Effector memory CD8-positive, alpha-beta T cell (primary cell): ENCODE data around the gene C10orf67.
"Not testable (repeated sequence)": the region's sequence is repeated elsewhere in the genome, so short reads cannot be mapped to it uniquely, and the experiment has no call there.

Experiments
- ATAC-seq: fragments of 150-1000 bp; cut with Tn5 transposase; replicated peaks from 2 replicates; pipeline ENCODE4 v1.10.0; 2021; ENCODE audit warnings: mild to moderate bottlenecking, moderate library complexity
- DNase-seq, 3 experiments: peaks; one replicate each; pipeline ENCODE4 v3.0.0; 2021
- H3K27ac Mint-ChIP-seq, 2 donors: one replicate each; pipeline ENCODE4 v1.8.0; 2022; ENCODE audit warnings: mild to moderate bottlenecking in 2 of 2, mixed read lengths in 2 of 2, moderate library complexity in 2 of 2
- H3K27me3 Mint-ChIP-seq, 2 donors: one replicate each; pipeline ENCODE4 v1.8.0; 2022; ENCODE audit warnings: mixed read lengths in 2 of 2
- H3K36me3 Mint-ChIP-seq: one replicate; pipeline ENCODE4 v1.8.0; 2022; ENCODE audit warnings: mild to moderate bottlenecking, moderate library complexity, mixed read lengths; ENCODE audit not compliant: insufficient read depth
- H3K4me1 Mint-ChIP-seq, 2 donors: one replicate each; pipeline ENCODE4 v1.8.0; 2022; ENCODE audit warnings: low read depth in 2 of 2, mixed read lengths in 2 of 2
- H3K4me3 Mint-ChIP-seq, 2 donors: one replicate each; pipeline ENCODE4 v1.8.0; 2022; ENCODE audit warnings: mild to moderate bottlenecking in 2 of 2, mixed read lengths in 2 of 2, moderate library complexity in 2 of 2
- H3K9me3 Mint-ChIP-seq, 2 donors: one replicate each; pipeline ENCODE4 v1.8.0; 2022; ENCODE audit warnings: mixed read lengths in 2 of 2
- total RNA-seq, 9 experiments: gene quantifications; one replicate each; lab custom pipeline; 2026; lab: John Stamatoyannopoulos, UW

C10orf67 gene
- 0 to 1.5 (median 0.33) reads per million in 9 experiments for total RNA-seq

DNA sequence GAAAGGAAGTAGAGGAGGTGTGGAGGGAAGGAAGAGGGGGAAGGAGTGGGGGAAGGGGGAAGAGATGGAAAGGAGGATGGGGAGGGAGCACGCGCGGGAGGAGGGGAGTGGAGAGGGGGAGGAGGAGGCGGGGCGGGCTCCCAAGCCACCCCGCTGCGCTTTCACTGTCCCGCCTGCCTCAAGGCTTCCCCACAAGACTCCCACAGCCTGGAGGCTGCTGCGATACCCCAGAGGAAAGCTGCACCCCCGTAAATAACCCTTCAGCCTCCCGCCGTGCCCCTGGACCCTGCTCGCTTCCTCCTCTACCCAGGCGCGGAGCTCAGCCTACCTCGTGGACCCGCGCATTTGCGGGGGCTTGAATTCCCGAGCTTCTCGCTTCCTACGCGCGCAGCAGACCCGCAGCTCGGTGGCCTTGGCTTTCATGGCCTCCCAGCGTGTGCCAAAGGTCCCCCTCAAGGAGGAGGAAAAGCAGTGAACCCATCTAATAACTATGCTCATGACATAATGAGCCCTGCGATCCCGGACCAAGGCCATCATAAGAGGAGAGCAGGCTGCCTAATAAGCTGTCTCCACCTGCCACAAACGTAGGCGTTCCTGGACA is at the start of gene C10orf67:
Gene C10orf67 (minus strand): TSS at position 557 of the 601 bp plus-strand sequence. CDS start 23 bp downstream, at position 534.
- Mint-ChIP-seq H3K36me3 (no peaks in the 10 kb centered on the region), H3K27ac (peak within 1 kb of the TSS in 1 of 2 donors; percentile 83), H3K9me3 (no peaks in the 10 kb centered on the region), H3K4me1 (peaks cover 6 to 15% of the 10 kb centered on the region in 2 donors), H3K4me3 (peak within 1 kb of the TSS; percentile 72 to 89), H3K27me3 (peaks cover 19 to 36% of the 10 kb centered on the region in 2 donors)
- DNase-seq (no peak), ATAC-seq (peak; percentile 49)

DNA sequence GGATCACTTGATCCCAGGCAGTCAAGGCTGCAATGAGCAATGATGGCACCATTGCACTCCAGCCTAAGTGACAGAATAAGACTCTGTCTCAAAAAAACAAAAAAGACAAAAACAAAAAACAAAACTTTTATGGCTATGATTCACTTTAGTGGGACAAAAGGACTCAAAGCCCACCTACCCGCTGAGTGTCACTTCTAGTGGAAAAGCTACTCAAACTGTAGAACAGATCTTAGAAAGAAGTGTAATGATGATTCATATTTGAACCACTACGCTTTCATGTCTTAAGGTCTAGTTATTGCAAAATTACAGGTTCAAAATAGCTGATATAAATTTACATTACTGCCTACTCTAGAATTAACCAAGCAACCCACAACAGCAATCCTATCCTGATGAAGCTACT is 47.2 kb upstream of the C10orf67 start:
- DNase-seq = no peak
- no peak for ATAC-seq
- H3K9me3 Mint-ChIP-seq = no peaks in the 10 kb centered on the region
- H3K36me3 Mint-ChIP-seq = no peaks in the 10 kb centered on the region
- H3K4me3 Mint-ChIP-seq = no peak overlapping the region
- H3K27me3 Mint-ChIP-seq = peaks cover 9 to 11% of the 10 kb centered on the region in 2 donors
- no peak overlapping the region for H3K27ac Mint-ChIP-seq
- no peaks in the 10 kb centered on the region for H3K4me1 Mint-ChIP-seq

DNA sequence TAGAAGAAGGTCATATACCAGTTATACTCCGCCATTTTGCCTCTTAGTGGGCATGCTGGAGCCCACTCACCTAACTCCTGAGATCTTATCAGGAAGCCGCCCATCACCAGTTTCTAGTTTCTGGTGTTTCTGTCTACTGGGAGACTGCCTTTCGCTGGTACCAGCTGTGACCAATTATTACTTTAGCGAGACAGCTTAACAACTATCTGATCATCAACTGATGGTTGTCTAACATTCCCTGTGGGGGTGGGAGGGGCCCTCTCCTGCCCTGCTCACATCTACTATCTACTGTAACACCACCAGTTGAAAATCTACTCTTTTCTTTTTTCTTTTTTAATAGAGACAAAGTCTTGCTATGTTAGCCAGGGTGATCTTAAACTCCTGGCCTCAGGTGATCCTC is 46.2 kb upstream of the C10orf67 start:
- Mint-ChIP-seq H3K9me3 (no peaks in the 10 kb centered on the region), H3K4me3 (no peak overlapping the region), H3K4me1 (no peaks in the 10 kb centered on the region), H3K27ac (no peak overlapping the region), H3K27me3 (peaks cover 9 to 11% of the 10 kb centered on the region in 2 donors), H3K36me3 (no peaks in the 10 kb centered on the region)
- DNase-seq (no peak), ATAC-seq (no peak)

- H3K27me3 Mint-ChIP-seq = peaks cover 9 to 11% of the 10 kb centered on the region in 2 donors
- not testable (repeated sequence) for H3K9me3 Mint-ChIP-seq, ATAC-seq, DNase-seq, H3K36me3 Mint-ChIP-seq, H3K27ac Mint-ChIP-seq, H3K4me3 Mint-ChIP-seq, H3K4me1 Mint-ChIP-seq
Measured at GRCh38 chr10:23390408-23390807, 45.8 kb upstream of the C10orf67 start.

DNA sequence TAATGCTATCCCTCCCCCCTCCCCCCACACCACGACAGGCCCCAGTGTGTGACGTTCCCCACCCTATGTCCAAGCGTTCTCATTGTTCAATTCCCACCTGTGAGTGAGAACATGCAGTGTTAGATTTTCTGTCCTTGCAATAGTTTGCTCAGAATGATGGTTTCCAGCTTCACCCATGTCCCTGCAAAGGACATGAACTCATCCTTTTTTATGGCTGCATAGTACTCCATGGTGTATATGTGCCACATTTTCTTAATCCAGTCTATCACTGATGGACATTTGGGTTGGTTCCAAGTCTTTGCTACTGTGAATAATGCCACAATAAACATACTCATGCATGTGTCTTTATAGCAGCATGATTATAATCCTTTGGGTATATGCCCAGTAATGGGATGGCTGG is 42.9 kb upstream of the C10orf67 start:
- peaks cover 9 to 13% of the 10 kb centered on the region in 2 donors for H3K27me3 Mint-ChIP-seq
- not testable (repeated sequence) for ATAC-seq, H3K9me3 Mint-ChIP-seq

GRCh38 chr10:23386052-23386451 is 41.5 kb upstream of the C10orf67 start:
- DNase-seq (no peak), ATAC-seq (no peak)
- H3K36me3 Mint-ChIP-seq = no peaks in the 10 kb centered on the region
- peaks cover 17 to 26% of the 10 kb centered on the region in 2 donors for H3K27me3 Mint-ChIP-seq
- no peak overlapping the region for H3K27ac Mint-ChIP-seq
- H3K9me3 Mint-ChIP-seq = no peaks in the 10 kb centered on the region
- no peak overlapping the region for H3K4me3 Mint-ChIP-seq
- H3K4me1 Mint-ChIP-seq = no peaks in the 10 kb centered on the region

More for the DNA sequence above, 42.9 kb upstream of the C10orf67 start:
- not testable (repeated sequence) for H3K36me3 Mint-ChIP-seq, H3K4me1 Mint-ChIP-seq, H3K4me3 Mint-ChIP-seq, DNase-seq, H3K27ac Mint-ChIP-seq

DNA sequence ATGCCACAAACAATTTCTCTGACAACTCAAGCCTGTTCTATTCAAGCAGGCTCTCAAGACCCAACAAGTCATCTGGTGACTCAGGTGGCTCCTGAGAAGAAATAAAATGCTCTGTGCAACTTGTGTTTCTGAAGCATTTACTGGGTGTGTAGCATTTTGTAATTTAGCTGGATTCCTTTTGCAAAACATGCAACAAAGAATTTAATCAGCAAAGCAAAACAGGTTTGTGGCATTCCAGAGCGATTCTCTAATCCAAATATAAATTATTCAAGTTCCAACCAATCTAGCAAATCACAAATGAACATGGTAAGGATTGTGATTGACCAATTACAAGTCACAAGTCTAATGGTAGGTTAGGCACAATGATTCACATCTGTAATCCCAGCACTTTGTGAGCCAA is 39.8 kb upstream of the C10orf67 start:
- Mint-ChIP-seq H3K27ac (no peak overlapping the region), H3K36me3 (no peaks in the 10 kb centered on the region), H3K4me3 (no peak overlapping the region), H3K4me1 (no peaks in the 10 kb centered on the region), H3K27me3 (peaks cover 10 to 24% of the 10 kb centered on the region in 2 donors), H3K9me3 (no peaks in the 10 kb centered on the region)
- DNase-seq (no peak), ATAC-seq (no peak)

DNA sequence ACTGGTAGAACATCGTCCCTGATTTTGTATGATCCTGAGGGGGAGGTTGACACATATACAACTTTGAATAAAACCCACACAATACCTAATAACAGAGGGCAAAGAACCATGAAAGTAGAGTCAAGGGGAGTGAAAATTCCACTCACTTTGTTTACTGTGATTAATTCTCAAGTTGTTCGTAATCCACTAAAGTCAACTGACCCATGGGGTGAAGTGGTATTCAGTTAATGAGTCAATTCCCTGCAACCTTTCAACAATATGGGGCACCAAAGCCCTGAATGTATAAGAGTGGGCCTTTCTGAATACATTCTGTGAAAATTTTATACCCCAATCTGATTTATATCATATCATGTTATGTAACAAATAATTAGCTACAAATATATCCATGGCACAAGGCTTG is 39.0 kb upstream of the C10orf67 start:
- ATAC-seq = no peak
- Mint-ChIP-seq H3K4me1 (no peaks in the 10 kb centered on the region), H3K27me3 (peaks cover 16 to 24% of the 10 kb centered on the region in 2 donors), H3K36me3 (no peaks in the 10 kb centered on the region), H3K27ac (no peak overlapping the region), H3K9me3 (no peaks in the 10 kb centered on the region), H3K4me3 (no peak overlapping the region)
- DNase-seq = no peak

DNA sequence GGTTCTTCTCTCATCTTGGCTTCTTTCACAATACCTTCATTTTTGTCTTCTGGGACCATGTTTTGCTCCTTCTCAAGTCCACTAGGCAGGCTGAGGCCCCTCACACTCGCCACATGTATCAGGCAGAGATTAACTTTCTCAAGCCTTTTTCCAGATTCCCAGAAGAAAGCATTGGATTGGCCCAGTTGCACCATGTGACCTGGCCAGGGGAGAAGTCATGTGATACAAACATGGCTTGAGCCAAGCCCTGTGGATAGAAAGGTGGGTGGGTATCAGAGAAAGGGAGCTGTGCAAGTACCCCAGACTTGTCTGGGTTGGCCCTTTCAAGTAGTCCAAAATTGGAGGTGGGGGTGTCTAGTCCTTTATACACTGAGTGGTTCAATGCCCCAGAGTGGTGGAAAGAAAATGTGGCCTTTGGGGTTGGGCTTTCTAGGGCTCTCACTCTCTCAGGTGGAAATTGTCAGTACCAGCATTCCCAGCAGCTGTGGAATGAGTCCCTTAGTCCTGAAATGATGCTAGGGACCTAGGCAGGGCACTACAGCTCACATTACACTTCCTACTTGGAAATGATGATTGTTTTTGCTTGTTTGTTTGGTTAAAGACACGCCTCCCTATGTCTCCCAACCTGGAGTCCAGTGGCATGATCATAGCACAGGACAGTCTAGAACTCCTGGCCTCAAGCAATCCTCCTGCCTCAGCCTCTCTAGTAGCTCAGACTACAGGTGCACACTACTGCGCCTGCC is 36.9 kb upstream of the C10orf67 start:
- H3K4me1 Mint-ChIP-seq = no peaks in the 10 kb centered on the region
- H3K4me3 Mint-ChIP-seq = no peak overlapping the region
- ATAC-seq = no peak
- no peak overlapping the region for H3K27ac Mint-ChIP-seq
- H3K27me3 Mint-ChIP-seq = peaks cover 19 to 24% of the 10 kb centered on the region in 2 donors
- no peaks in the 10 kb centered on the region for H3K9me3 Mint-ChIP-seq
- no peak for DNase-seq
- H3K36me3 Mint-ChIP-seq = no peaks in the 10 kb centered on the region

- no peak overlapping the region for H3K27ac Mint-ChIP-seq
- H3K4me1 Mint-ChIP-seq = no peaks in the 10 kb centered on the region
- ATAC-seq = no peak
Measured at GRCh38 chr10:23379686-23380085, 35.1 kb upstream of the C10orf67 start.

GRCh38 chr10:23376229-23376655 is 31.6 kb upstream of the C10orf67 start:
- H3K4me1 Mint-ChIP-seq = peaks cover 0 to 1% of the 10 kb centered on the region in 2 donors

More at GRCh38 chr10:23379686-23380085, 35.1 kb upstream of the C10orf67 start:
- no peak overlapping the region for H3K4me3 Mint-ChIP-seq
- peaks cover 19 to 24% of the 10 kb centered on the region in 2 donors for H3K27me3 Mint-ChIP-seq
- DNase-seq = no peak
- no peaks in the 10 kb centered on the region for H3K9me3 Mint-ChIP-seq
- no peaks in the 10 kb centered on the region for H3K36me3 Mint-ChIP-seq

GRCh38 chr10:23375366-23375765 is 30.8 kb upstream of the C10orf67 start:
- Mint-ChIP-seq H3K4me1 (peaks cover 0 to 1% of the 10 kb centered on the region in 2 donors), H3K27ac (no peak overlapping the region), H3K4me3 (no peak overlapping the region), H3K27me3 (peaks cover 2 to 9% of the 10 kb centered on the region in 2 donors), H3K36me3 (no peaks in the 10 kb centered on the region), H3K9me3 (no peaks in the 10 kb centered on the region)
- ATAC-seq (no peak), DNase-seq (no peak)

More at GRCh38 chr10:23376229-23376655, 31.6 kb upstream of the C10orf67 start:
- no peak overlapping the region for H3K27ac Mint-ChIP-seq
- no peak for ATAC-seq
- no peak for DNase-seq
- no peaks in the 10 kb centered on the region for H3K9me3 Mint-ChIP-seq
- H3K4me3 Mint-ChIP-seq = no peak overlapping the region
- peaks cover 5 to 13% of the 10 kb centered on the region in 2 donors for H3K27me3 Mint-ChIP-seq
- no peaks in the 10 kb centered on the region for H3K36me3 Mint-ChIP-seq

DNA sequence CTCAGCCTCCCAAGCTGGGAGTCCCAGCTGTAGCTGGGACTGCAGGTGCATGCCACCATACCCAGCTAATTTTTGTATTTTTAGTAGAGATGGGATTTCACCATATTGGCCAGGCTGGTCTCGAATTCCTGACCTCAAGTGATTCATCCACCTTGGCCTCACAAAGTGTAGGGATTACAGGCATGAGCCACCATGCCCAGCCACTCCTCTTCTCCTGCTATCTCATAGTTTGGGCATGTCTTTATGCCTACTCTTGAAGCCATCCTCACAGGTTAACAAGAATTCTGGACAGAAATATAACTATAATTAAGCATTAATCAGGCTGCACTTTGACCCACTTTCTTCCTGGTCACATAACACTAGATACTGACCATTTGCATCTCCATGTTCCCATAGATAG is 28.6 kb upstream of the C10orf67 start:
- Mint-ChIP-seq H3K4me3 (no peak overlapping the region), H3K36me3 (no peaks in the 10 kb centered on the region), H3K4me1 (peaks cover 5 to 11% of the 10 kb centered on the region in 2 donors), H3K27ac (no peak overlapping the region), H3K27me3 (peaks cover 0 to 10% of the 10 kb centered on the region in 2 donors), H3K9me3 (no peaks in the 10 kb centered on the region)
- ATAC-seq (no peak), DNase-seq (no peak)

GRCh38 chr10:23371073-23371472 is 26.5 kb upstream of the C10orf67 start:
- Mint-ChIP-seq H3K9me3 (no peaks in the 10 kb centered on the region), H3K36me3 (no peaks in the 10 kb centered on the region), H3K4me3 (no peak overlapping the region), H3K27ac (no peak overlapping the region), H3K27me3 (peaks cover 0 to 10% of the 10 kb centered on the region in 2 donors), H3K4me1 (peaks cover 5 to 14% of the 10 kb centered on the region in 2 donors)
- DNase-seq (no peak), ATAC-seq (no peak)
